Neural progenitor cell (in vitro differentiated cells): ENCODE data around the gene SLBP.

Experiments used
- EZH2 ChIP-seq: fragments of 200-600 bp; sonication (generic); IDR thresholded peaks from 2 replicates; pipeline ENCODE4 v1.6.1; 2017; ENCODE audit warnings: antibody characterized with exemption, mild to moderate bottlenecking, moderate library complexity
- EZH2phosphoT487 ChIP-seq: fragments of 200-600 bp; sonication (generic); IDR thresholded peaks from 2 replicates; pipeline ENCODE4 v1.6.1; 2017; ENCODE audit warnings: antibody characterized with exemption
- TF ChIP-seq, protein P1 (sequence below): fragments of 200-600 bp; sonication (generic); IDR thresholded peaks from 2 replicates; pipeline ENCODE4 v1.5.1; 2017; ENCODE audit warnings: antibody characterized with exemption, mild to moderate bottlenecking

GRCh38 chr4:1675802-1676137 is 36.3 kb downstream of the SLBP start:
- TF ChIP-seq, protein P1, sequence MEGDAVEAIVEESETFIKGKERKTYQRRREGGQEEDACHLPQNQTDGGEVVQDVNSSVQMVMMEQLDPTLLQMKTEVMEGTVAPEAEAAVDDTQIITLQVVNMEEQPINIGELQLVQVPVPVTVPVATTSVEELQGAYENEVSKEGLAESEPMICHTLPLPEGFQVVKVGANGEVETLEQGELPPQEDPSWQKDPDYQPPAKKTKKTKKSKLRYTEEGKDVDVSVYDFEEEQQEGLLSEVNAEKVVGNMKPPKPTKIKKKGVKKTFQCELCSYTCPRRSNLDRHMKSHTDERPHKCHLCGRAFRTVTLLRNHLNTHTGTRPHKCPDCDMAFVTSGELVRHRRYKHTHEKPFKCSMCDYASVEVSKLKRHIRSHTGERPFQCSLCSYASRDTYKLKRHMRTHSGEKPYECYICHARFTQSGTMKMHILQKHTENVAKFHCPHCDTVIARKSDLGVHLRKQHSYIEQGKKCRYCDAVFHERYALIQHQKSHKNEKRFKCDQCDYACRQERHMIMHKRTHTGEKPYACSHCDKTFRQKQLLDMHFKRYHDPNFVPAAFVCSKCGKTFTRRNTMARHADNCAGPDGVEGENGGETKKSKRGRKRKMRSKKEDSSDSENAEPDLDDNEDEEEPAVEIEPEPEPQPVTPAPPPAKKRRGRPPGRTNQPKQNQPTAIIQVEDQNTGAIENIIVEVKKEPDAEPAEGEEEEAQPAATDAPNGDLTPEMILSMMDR = no peak
- TF ChIP-seq EZH2 = no peak
- no peak for TF ChIP-seq EZH2phosphoT487
